Measurements from ENCODE around the gene QSOX2. TPM values are rescaled to one million over a fixed set of nuclear protein-coding genes. Genes with fewer than 3 reads are reported as not detected.

The QSOX2 gene
- total and polyA plus RNA-seq, 2 experiments from 2014 or later = 9.2 to 29.2 TPM

GRCh38 chr9:136255896-136256890 is 10.6 kb upstream of the QSOX2 start:
- H3K27ac ChIP-seq (ENCODE audit: low read depth) = no peak overlapping the region
- Mint-ChIP-seq H3K9me3 (no peaks in the 10 kb centered on the region), H3K36me3 (ENCODE audit: low read depth) (no peaks in the 10 kb centered on the region), H3K4me3 (no peak overlapping the region), H3K27me3 (ENCODE audit: insufficient read depth, low read depth, poor library complexity) (no peaks in the 10 kb centered on the region), H3K27ac (no peak overlapping the region), H3K4me1 (peaks cover 3% of the 10 kb centered on the region; the same call in 1 of the 3 replicates)
- H3K9me2 ChIP-seq (ENCODE audit: insufficient read depth) = no peaks in the 10 kb centered on the region
- H3K79me2 ChIP-seq (replicated peaks; ENCODE audit: insufficient read depth) = no peaks in the 10 kb centered on the region
- no peaks in the 10 kb centered on the region for H4K20me1 ChIP-seq (replicated peaks; ENCODE audit: insufficient read depth)
- no peak overlapping the region for H3K4me3 ChIP-seq
- no peak overlapping the region for H3K4me2 ChIP-seq
- no peak for DNase-seq (ENCODE audit: low spot score)
- H3K4me1 ChIP-seq (ENCODE audit: insufficient read depth) = no peaks in the 10 kb centered on the region
- no peaks in the 10 kb centered on the region for H3K36me3 ChIP-seq (ENCODE audit: insufficient read depth)
- H2AFZ ChIP-seq = no peak overlapping the region
- H3K27me3 ChIP-seq (ENCODE audit: insufficient read depth) = no peaks in the 10 kb centered on the region
- peak; percentile 33 for ATAC-seq
- TF ChIP-seq EZH2 (IDR thresholded peaks at IDR 0.05; ENCODE audit: low read depth, unreplicated experiment) (no peak), CTCF (conservative IDR thresholded peaks at IDR 0.05; ENCODE audit: low read depth in 2 of 2) (peak in 1 of 2 experiments; percentile 26; a peak in 3 of 4 replicates)
- no peaks in the 10 kb centered on the region for H3F3A ChIP-seq (replicated peaks; ENCODE audit: low read depth)

- H3K4me1 Mint-ChIP-seq = peaks cover 3% of the 10 kb centered on the region; the same call in 2 of the 3 replicates
- Histone ChIP-seq H2AFZ (no peak overlapping the region), H3F3A (replicated peaks; ENCODE audit: low read depth) (no peaks in the 10 kb centered on the region), H3K4me3 (no peak overlapping the region), H3K4me1 (ENCODE audit: insufficient read depth) (no peaks in the 10 kb centered on the region), H3K4me2 (no peak overlapping the region), H3K27ac (ENCODE audit: low read depth) (no peak overlapping the region), H4K20me1 (replicated peaks; ENCODE audit: insufficient read depth) (no peaks in the 10 kb centered on the region), H3K36me3 (ENCODE audit: insufficient read depth) (no peaks in the 10 kb centered on the region), H3K79me2 (replicated peaks; ENCODE audit: insufficient read depth) (no peaks in the 10 kb centered on the region), H3K27me3 (ENCODE audit: insufficient read depth) (no peaks in the 10 kb centered on the region), H3K9me2 (ENCODE audit: insufficient read depth) (no peaks in the 10 kb centered on the region)
- no peak overlapping the region for H3K4me3 Mint-ChIP-seq
- DNase-seq (ENCODE audit: low spot score) = no peak
- ATAC-seq = no peak
- H3K27ac Mint-ChIP-seq = no peak overlapping the region
- no peaks in the 10 kb centered on the region for H3K36me3 Mint-ChIP-seq (ENCODE audit: low read depth)
- no peaks in the 10 kb centered on the region for H3K9me3 Mint-ChIP-seq
- H3K27me3 Mint-ChIP-seq (ENCODE audit: insufficient read depth, low read depth, poor library complexity) = no peaks in the 10 kb centered on the region
- TF ChIP-seq EZH2phosphoT487 (IDR thresholded peaks at IDR 0.05; ENCODE audit: unreplicated experiment) (no peak), CTCF (conservative IDR thresholded peaks at IDR 0.05; ENCODE audit: low read depth in 2 of 2) (no peak), EZH2 (IDR thresholded peaks at IDR 0.05; ENCODE audit: low read depth, unreplicated experiment) (no peak), ZNF331 (CRISPR knock-in tag; IDR thresholded peaks at IDR 0.05; ENCODE audit: low read depth) (no peak), REST (IDR thresholded peaks at IDR 0.05; ENCODE audit: unreplicated experiment) (no peak)
Measured at GRCh38 chr9:136255166-136255538, 9.5 kb upstream of the QSOX2 start.
